Fibroblast of the aortic adventitia (primary cell): ENCODE results near the gene MYH9. TPM values are rescaled to one million over a fixed set of nuclear protein-coding genes. Genes with fewer than 3 reads are reported as not detected.

Experiments used
- DNase-seq: peaks from one replicate; pipeline ENCODE4 v3.0.0-alpha.2; 2010; ENCODE audit warnings: low read depth
- H3K4me3 ChIP-seq: 2 replicates; pipeline ENCODE4 v1.5.1; 2011; ENCODE audit warnings: low read depth, mild to moderate bottlenecking, control low read depth, low read length, moderate library complexity
- CTCF ChIP-seq: IDR thresholded peaks from 2 replicates; pipeline ENCODE4 v1.5.1; 2011; ENCODE audit warnings: mild to moderate bottlenecking, low read length, control low read depth, inconsistent platforms; ENCODE audit not compliant: insufficient read depth
- total RNA-seq: library from RNA; depleted of rRNA; stranded (reverse); fragments of >200 nt; gene quantifications from 2 replicates; pipeline ENCODE4 v1.2.3, GENCODE V29; 2012; ENCODE audit warnings: low replicate concordance

MYH9 gene
- total RNA-seq, 1 donor, result 339 TPM

- TF ChIP-seq CTCF, result no peak
- no peak overlapping the region for H3K4me3 ChIP-seq
These were observed 22.8 kb downstream of the MYH9 start for GRCh38 chr22:36365020-36365411.

GRCh38 chr22:36364255-36365019 lies 23.3 kb downstream of the MYH9 start:
- no peak for DNase-seq
- TF ChIP-seq CTCF, result no peak
- H3K4me3 ChIP-seq, result no peak overlapping the region

More at GRCh38 chr22:36365020-36365411, 22.8 kb downstream of the MYH9 start:
- DNase-seq, result peak; percentile 95

- no peak overlapping the region for H3K4me3 ChIP-seq
- TF ChIP-seq CTCF, result no peak
- no peak for DNase-seq
These were observed 24.3 kb downstream of the MYH9 start for GRCh38 chr22:36363349-36363981.

- H3K4me3 ChIP-seq, result no peak overlapping the region
- TF ChIP-seq CTCF, result no peak
- DNase-seq, result no peak
These were observed 24.8 kb downstream of the MYH9 start for GRCh38 chr22:36362932-36363331.

GRCh38 chr22:36362075-36362474 lies 25.7 kb downstream of the MYH9 start:
- DNase-seq, result no peak
- TF ChIP-seq CTCF, result no peak
- H3K4me3 ChIP-seq, result no peak overlapping the region

GRCh38 chr22:36360871-36361383 lies 26.8 kb downstream of the MYH9 start:
- H3K4me3 ChIP-seq, result no peak overlapping the region
- no peak for TF ChIP-seq CTCF
- DNase-seq, result peak; percentile 67
